ENCODE results near the gene NAT8L. TPM values are rescaled to one million over a fixed set of nuclear protein-coding genes. Genes with fewer than 3 reads are reported as not detected.
"Not testable (repeated sequence)": the region's sequence is repeated elsewhere in the genome, so short reads cannot be mapped to it uniquely, and the experiment has no call there.

Gene NAT8L
- total RNA-seq, 1 experiment from 2014 or later: 9.2 TPM

- H3K79me2 ChIP-seq (ENCODE audit: insufficient read depth, low read length); H3K27ac ChIP-seq (ENCODE audit: low read depth, low read length); intact Hi-C loops (cut with micrococcal nuclease); H3K27me3 ChIP-seq (ENCODE audit: insufficient read depth, low read length); H3K9me3 ChIP-seq (ENCODE audit: control insufficient read depth in 1 of 2, insufficient read depth in 1 of 2, low read depth in 1 of 2, low read length in 2 of 2); H2AFZ ChIP-seq (ENCODE audit: low read depth, low read length, poor library complexity, severe bottlenecking); H3K4me3 ChIP-seq (replicated peaks in 1 of 2; ENCODE audit: low read depth in 1 of 2, low read length in 2 of 2); H3K9me2 ChIP-seq (ENCODE audit: insufficient read depth); H4K20me1 ChIP-seq (ENCODE audit: insufficient read depth); H3K9ac ChIP-seq (ENCODE audit: low read length); BruUV-seq (replicated peaks); H3K36me3 ChIP-seq (ENCODE audit: control insufficient read depth in 1 of 2, insufficient read depth in 2 of 2, low read length in 2 of 2); H3K4me1 ChIP-seq (ENCODE audit: control insufficient read depth in 1 of 2, insufficient read depth in 2 of 2, low read length in 2 of 2); POLR2A ChIA-PET; ATAC-seq; H3K4me2 ChIP-seq (ENCODE audit: low read length); RAD21 ChIA-PET (ENCODE audit: low non-redundant PET in 1 of 2, low total read pairs in 2 of 2, uncharacterized antibody in 2 of 2, unreplicated experiment in 2 of 2); CTCF ChIA-PET; DNase-seq (ENCODE audit: low read depth, low spot score): not testable (repeated sequence)
Observed at GRCh38 chr4:2021358-2022018, 37.6 kb upstream of the NAT8L start.

- no peaks in the 10 kb centered on the region for H3K4me1 ChIP-seq (ENCODE audit: control insufficient read depth in 1 of 2, insufficient read depth in 2 of 2, low read length in 2 of 2)
- H3K36me3 ChIP-seq (ENCODE audit: control insufficient read depth in 1 of 2, insufficient read depth in 2 of 2, low read length in 2 of 2): no peaks in the 10 kb centered on the region
- intact Hi-C loops (cut with micrococcal nuclease): no loop called here
- H2AFZ ChIP-seq (ENCODE audit: low read depth, low read length, poor library complexity, severe bottlenecking): no peak overlapping the region
- H3K4me2 ChIP-seq (ENCODE audit: low read length): no peak overlapping the region
- no TSS peak for BruUV-seq (replicated peaks)
- H3K4me3 ChIP-seq (replicated peaks in 1 of 2; ENCODE audit: low read depth in 1 of 2, low read length in 2 of 2): no peak overlapping the region
- H4K20me1 ChIP-seq (ENCODE audit: insufficient read depth): no peaks in the 10 kb centered on the region
- no peak for ATAC-seq
- H3K9me2 ChIP-seq (ENCODE audit: insufficient read depth): no peaks in the 10 kb centered on the region
- H3K9ac ChIP-seq (ENCODE audit: low read length): no peak overlapping the region
- ChIA-PET RAD21 (ENCODE audit: low non-redundant PET in 1 of 2, low total read pairs in 2 of 2, uncharacterized antibody in 2 of 2, unreplicated experiment in 2 of 2) (no interaction called here), POLR2A (no interaction called here), CTCF (no interaction called here)
- H3K27me3 ChIP-seq (ENCODE audit: insufficient read depth, low read length): no peaks in the 10 kb centered on the region
- TF ChIP-seq ZBTB33 (IDR thresholded peaks at IDR 0.05; ENCODE audit: extremely low read depth, insufficient replicate concordance, low read length) (no peak), SIN3A (IDR thresholded peaks at IDR 0.05; ENCODE audit: low read depth) (no peak), EZH2 (IDR thresholded peaks at IDR 0.05) (no peak), ATF3 (IDR thresholded peaks at IDR 0.05) (no peak)
- no peak for DNase-seq (ENCODE audit: low read depth, low spot score)
- no peaks in the 10 kb centered on the region for H3K79me2 ChIP-seq (ENCODE audit: insufficient read depth, low read length)
- no peak overlapping the region for H3K27ac ChIP-seq (ENCODE audit: low read depth, low read length)
- H3K9me3 ChIP-seq (ENCODE audit: control insufficient read depth in 1 of 2, insufficient read depth in 1 of 2, low read depth in 1 of 2, low read length in 2 of 2): no peaks in the 10 kb centered on the region; a peak in 1 of 4 replicates
Observed at GRCh38 chr4:2024683-2025082, 34.4 kb upstream of the NAT8L start.
